Keratinocyte (primary cell): ENCODE results near the gene CDS1. TPM values are rescaled to one million over a fixed set of nuclear protein-coding genes. Genes with fewer than 3 reads are reported as not detected.

ENCODE experiments used
- DNase-seq: peaks from one replicate; pipeline ENCODE4 v3.0.0-alpha.2; 2011; ENCODE audit warnings: low read depth, missing footprints, low spot score
- FAIRE-seq: peaks from 2 replicates; lab custom pipeline; 2011; peaks lifted over from hg19 to GRCh38; lab: Jason Lieb, UNC
- H2AFZ ChIP-seq: 2 replicates; pipeline ENCODE4 v1.6.0; 2012; ENCODE audit warnings: low read length, control low read depth, inconsistent platforms; ENCODE audit not compliant: control insufficient read depth
- H3K27ac ChIP-seq: 2 replicates; pipeline ENCODE4 v1.5.1; 2011; ENCODE audit warnings: low read length; ENCODE audit not compliant: control insufficient read depth, insufficient read depth
- H3K27me3 ChIP-seq: 3 replicates; pipeline ENCODE4 v1.6.0; 2011; ENCODE audit warnings: low read length; ENCODE audit not compliant: control insufficient read depth, insufficient read depth; ENCODE audit errors: extremely low read depth
- H3K36me3 ChIP-seq, 2 experiments: 2 replicates in 1 of 2; 3 replicates in 1 of 2; pipeline ENCODE4 v1.5.1; 2011; ENCODE audit warnings: low read length in 2 of 2, mild to moderate bottlenecking in 1 of 2; ENCODE audit not compliant: control insufficient read depth in 2 of 2, insufficient read depth in 2 of 2; ENCODE audit errors: extremely low read depth in 1 of 2
- H3K4me1 ChIP-seq: 3 replicates; pipeline ENCODE4 v1.5.1; 2011; ENCODE audit warnings: low read length; ENCODE audit not compliant: control insufficient read depth, insufficient read depth; ENCODE audit errors: extremely low read depth
- H3K4me2 ChIP-seq: 3 replicates; pipeline ENCODE4 v1.6.0; 2011; ENCODE audit warnings: low read depth, low read length; ENCODE audit not compliant: control insufficient read depth, insufficient read depth; ENCODE audit errors: extremely low read depth
- H3K4me3 ChIP-seq, 3 experiments: fragments of 200-600 bp in 1 of 3; sonication (generic) in 1 of 3; 2 replicates in 2 of 3; 3 replicates in 1 of 3; pipeline ENCODE4 v1.5.1; 2011 to 2016; ENCODE audit warnings: low read length in 3 of 3, mild to moderate bottlenecking in 3 of 3, control low read depth in 2 of 3, inconsistent platforms in 1 of 3, low read depth in 1 of 3, mixed read lengths in 1 of 3, mixed run types in 1 of 3, moderate library complexity in 1 of 3; ENCODE audit not compliant: control insufficient read depth in 2 of 3, insufficient read depth in 2 of 3; ENCODE audit errors: extremely low read depth in 1 of 3
- H3K79me2 ChIP-seq: 2 replicates; pipeline ENCODE4 v1.6.0; 2012; ENCODE audit warnings: low read length; ENCODE audit not compliant: control insufficient read depth, insufficient read depth
- H3K9ac ChIP-seq: 3 replicates; pipeline ENCODE4 v1.6.0; 2011; ENCODE audit warnings: low read length; ENCODE audit not compliant: control insufficient read depth, insufficient read depth; ENCODE audit errors: extremely low read depth
- H3K9me1 ChIP-seq: 3 replicates; pipeline ENCODE4 v1.6.0; 2011; ENCODE audit warnings: low read length; ENCODE audit not compliant: control insufficient read depth, insufficient read depth; ENCODE audit errors: extremely low read depth
- H3K9me3 ChIP-seq: 2 replicates; pipeline ENCODE4 v1.5.1; 2012; ENCODE audit warnings: low read depth, low read length; ENCODE audit not compliant: control insufficient read depth
- H4K20me1 ChIP-seq: 3 replicates; pipeline ENCODE4 v1.6.0; 2011; ENCODE audit warnings: low read length; ENCODE audit not compliant: control insufficient read depth, insufficient read depth; ENCODE audit errors: extremely low read depth
- CTCF ChIP-seq, 3 experiments: IDR thresholded peaks in 1 of 3; conservative IDR thresholded peaks in 1 of 3; optimal IDR thresholded peaks in 1 of 3; 2 replicates in 2 of 3; 3 replicates in 1 of 3; pipeline versions ENCODE3 to v1.5.1; 2011; ENCODE audit warnings: low read length in 3 of 3, mild to moderate bottlenecking in 3 of 3, moderate library complexity in 2 of 3, control low read depth in 1 of 3, inconsistent platforms in 1 of 3; ENCODE audit not compliant: insufficient read depth in 2 of 3; ENCODE audit errors: extremely low read depth in 1 of 3
- EZH2 ChIP-seq: IDR thresholded peaks from one replicate; pipeline ENCODE4 v1.6.1; 2012; ENCODE audit warnings: inconsistent platforms, mild to moderate bottlenecking, low read length, moderate library complexity
- dilution Hi-C: fragments of 300-500 bp; cut with MboI; formaldehyde crosslinking; loops from one replicate; pipeline ENCODE4 v1.7.0; 2020; ENCODE audit warnings: low sequenced_read_pairs; ENCODE audit not compliant: extremely low pct_ligation_motif_present
- polyA plus RNA-seq, 5 experiments: library from polyadenylated mRNA; depleted of rRNA in 3 of 5; stranded (reverse) in 3 of 5; stranded (forward) in 1 of 5; unstranded in 1 of 5; fragments of >200 nt; gene quantifications; 1 replicate in 1 of 5; 2 replicates in 3 of 5; 3 replicates in 1 of 5; pipeline versions ENCODE4 v1.2.1 to v1.2.3, GENCODE V29; 2011 to 2012; ENCODE audit warnings: missing spikeins in 2 of 5, low read depth in 1 of 5, low replicate concordance in 1 of 5

CDS1 gene
- polyA plus RNA-seq, 1 donor (not counting 4 experiments of a cell fraction or from before 2014, with no cell fraction given): 21.7 TPM

DNA sequence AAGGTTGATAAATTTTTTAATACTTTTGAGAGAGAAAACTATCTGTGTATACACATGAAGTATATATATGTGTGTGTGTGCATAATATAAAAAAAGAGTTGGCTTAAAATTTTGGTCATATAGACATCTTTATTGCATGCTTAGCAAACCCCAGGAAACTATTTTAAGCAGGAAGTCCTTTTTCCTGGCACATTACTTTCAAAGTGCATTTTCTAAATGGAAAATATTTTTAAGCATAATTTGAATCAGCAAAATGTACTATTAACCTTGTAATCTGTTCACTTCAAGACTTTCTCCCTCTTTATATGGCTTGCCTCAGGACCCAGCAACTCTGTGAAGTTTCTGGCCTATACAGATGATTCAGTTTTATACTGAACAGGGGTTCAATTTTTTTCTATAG, 106.3 kb downstream of the CDS1 start:
- no peak overlapping the region for H3K27ac ChIP-seq
- no peaks in the 10 kb centered on the region for H3K79me2 ChIP-seq
- peaks cover 14 to 18% of the 10 kb centered on the region in 2 experiments for H3K36me3 ChIP-seq
- H3K4me1 ChIP-seq: peaks cover 25% of the 10 kb centered on the region
- TF ChIP-seq CTCF (optimal IDR thresholded peaks at IDR 0.05 in 1 of 3, IDR thresholded peaks at IDR 0.05 in 1 of 3, conservative IDR thresholded peaks at IDR 0.05 in 1 of 3; ENCODE audit: extremely low read depth in 1 of 3, insufficient read depth in 2 of 3, low read length in 3 of 3): no peak
- no peak for TF ChIP-seq EZH2
- no peaks in the 10 kb centered on the region for H4K20me1 ChIP-seq
- H3K9me3 ChIP-seq: no peaks in the 10 kb centered on the region
- no peak overlapping the region for H3K4me2 ChIP-seq
- H3K4me3 ChIP-seq: no peak overlapping the region
- H3K9ac ChIP-seq: no peak overlapping the region
- no peaks in the 10 kb centered on the region for H3K27me3 ChIP-seq
- no peak overlapping the region for H2AFZ ChIP-seq
- FAIRE-seq (no peak), DNase-seq (no peak)
- dilution Hi-C loops: no loop called here
- no peaks in the 10 kb centered on the region for H3K9me1 ChIP-seq

DNA sequence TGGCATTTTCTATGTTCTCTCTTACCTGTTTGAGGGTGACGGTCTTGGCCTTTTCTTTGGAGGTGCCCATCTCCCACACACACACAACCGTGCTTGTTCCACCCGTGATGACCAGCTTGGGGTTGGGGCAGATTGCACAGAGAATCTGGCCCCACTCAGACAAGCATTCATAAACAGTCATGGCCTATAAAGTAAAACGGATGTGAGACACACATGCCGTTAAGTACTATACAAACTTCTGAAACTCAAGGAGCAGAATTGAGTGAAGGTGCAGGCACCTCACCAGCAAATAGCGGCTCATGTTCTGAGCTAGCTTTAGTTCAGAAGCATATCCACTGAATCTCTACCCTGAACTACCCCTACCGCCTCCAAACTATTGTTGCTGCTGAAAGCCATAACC, 107.6 kb downstream of the CDS1 start:
- Histone ChIP-seq H3K79me2 (no peaks in the 10 kb centered on the region), H2AFZ (no peak overlapping the region), H3K4me3 (peak overlapping the region in 1 of 3 experiments; percentile 37), H3K9ac (no peak overlapping the region), H3K9me3 (no peaks in the 10 kb centered on the region), H4K20me1 (no peaks in the 10 kb centered on the region), H3K36me3 (peaks cover 15 to 24% of the 10 kb centered on the region in 2 experiments), H3K9me1 (no peaks in the 10 kb centered on the region), H3K4me1 (peaks cover 25% of the 10 kb centered on the region), H3K27me3 (no peaks in the 10 kb centered on the region), H3K27ac (peak overlapping the region; percentile 65), H3K4me2 (peak overlapping the region; percentile 82)
- TF ChIP-seq CTCF (optimal IDR thresholded peaks at IDR 0.05 in 1 of 3, IDR thresholded peaks at IDR 0.05 in 1 of 3, conservative IDR thresholded peaks at IDR 0.05 in 1 of 3; ENCODE audit: extremely low read depth in 1 of 3, insufficient read depth in 2 of 3, low read length in 3 of 3) (no peak), EZH2 (no peak)
- FAIRE-seq (peak; percentile 26), DNase-seq (no peak)
- dilution Hi-C loops: no loop called here
